ENCODE measurements around the gene MYOD1. TPM values are rescaled to one million over a fixed set of nuclear protein-coding genes. Genes with fewer than 3 reads are reported as not detected.

MYOD1 gene
- total RNA-seq, 4 donors from 2014 or later, result not detected

DNA sequence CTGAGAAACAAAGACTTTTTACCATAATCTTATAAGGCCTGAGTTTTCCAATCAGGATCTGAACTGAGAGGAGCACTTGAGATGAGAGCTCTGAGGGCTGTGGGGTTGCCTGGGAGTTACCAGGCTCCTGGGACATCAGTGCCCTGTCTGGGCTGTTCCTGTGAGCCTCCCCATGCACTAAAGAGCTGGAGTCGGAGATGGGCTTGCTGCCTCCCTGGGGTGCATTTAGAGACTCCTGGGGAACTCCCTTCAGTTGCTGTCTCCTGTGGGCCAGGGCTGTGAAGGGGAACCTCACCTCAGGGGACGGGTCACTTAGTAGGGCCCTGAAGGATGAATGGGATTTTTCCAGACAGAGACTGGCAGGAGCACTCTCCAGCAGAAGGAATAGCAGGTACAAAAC is 48.5 kb downstream of the MYOD1 start:
- H3K36me3 ChIP-seq, result no peaks in the 10 kb centered on the region
- WGBS, result no CpG with 5 or more reads among the region's 2 CpGs
- H3K4me3 ChIP-seq, result no peak overlapping the region
- DNase-seq (ENCODE audit: low spot score in 2 of 2), result no peak
- no peaks in the 10 kb centered on the region for H3K4me1 ChIP-seq
- H3K27me3 ChIP-seq, result no peaks in the 10 kb centered on the region
- no peaks in the 10 kb centered on the region for H3K9me3 ChIP-seq
- TF ChIP-seq, protein P1, sequence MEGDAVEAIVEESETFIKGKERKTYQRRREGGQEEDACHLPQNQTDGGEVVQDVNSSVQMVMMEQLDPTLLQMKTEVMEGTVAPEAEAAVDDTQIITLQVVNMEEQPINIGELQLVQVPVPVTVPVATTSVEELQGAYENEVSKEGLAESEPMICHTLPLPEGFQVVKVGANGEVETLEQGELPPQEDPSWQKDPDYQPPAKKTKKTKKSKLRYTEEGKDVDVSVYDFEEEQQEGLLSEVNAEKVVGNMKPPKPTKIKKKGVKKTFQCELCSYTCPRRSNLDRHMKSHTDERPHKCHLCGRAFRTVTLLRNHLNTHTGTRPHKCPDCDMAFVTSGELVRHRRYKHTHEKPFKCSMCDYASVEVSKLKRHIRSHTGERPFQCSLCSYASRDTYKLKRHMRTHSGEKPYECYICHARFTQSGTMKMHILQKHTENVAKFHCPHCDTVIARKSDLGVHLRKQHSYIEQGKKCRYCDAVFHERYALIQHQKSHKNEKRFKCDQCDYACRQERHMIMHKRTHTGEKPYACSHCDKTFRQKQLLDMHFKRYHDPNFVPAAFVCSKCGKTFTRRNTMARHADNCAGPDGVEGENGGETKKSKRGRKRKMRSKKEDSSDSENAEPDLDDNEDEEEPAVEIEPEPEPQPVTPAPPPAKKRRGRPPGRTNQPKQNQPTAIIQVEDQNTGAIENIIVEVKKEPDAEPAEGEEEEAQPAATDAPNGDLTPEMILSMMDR (IDR thresholded peaks at IDR 0.05), result no peak
- TF ChIP-seq POLR2AphosphoS5 (IDR thresholded peaks at IDR 0.05) (no peak), EP300 (IDR thresholded peaks at IDR 0.05) (no peak), POLR2A (IDR thresholded peaks at IDR 0.05) (no peak)
- no peak overlapping the region for H3K27ac ChIP-seq

DNA sequence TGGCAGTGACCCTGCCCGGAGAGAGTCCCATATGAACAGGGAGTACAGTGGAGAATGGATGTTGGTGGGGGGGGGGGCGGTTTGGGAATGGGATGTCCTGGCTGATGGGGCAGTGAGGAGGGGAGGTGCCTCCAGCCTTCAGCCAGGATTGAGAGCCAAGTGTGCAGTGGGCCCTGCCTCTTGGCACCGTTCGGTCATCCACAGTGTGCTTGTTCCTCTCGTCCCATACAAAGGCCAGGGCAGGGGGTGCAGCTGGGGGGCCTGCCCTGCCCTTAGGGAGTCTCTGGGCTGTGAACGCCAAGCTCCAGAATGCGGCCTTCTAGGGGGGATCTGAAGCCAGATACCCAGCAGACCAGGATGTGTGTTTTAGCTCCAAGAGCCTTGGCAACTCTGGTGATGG is 49.2 kb downstream of the MYOD1 start:
- no peak overlapping the region for H3K27ac ChIP-seq
- no peak for TF ChIP-seq EP300 (IDR thresholded peaks at IDR 0.05)
- no peak for TF ChIP-seq POLR2A (IDR thresholded peaks at IDR 0.05)
- TF ChIP-seq, protein P1 (IDR thresholded peaks at IDR 0.05), result no peak
- no peak for TF ChIP-seq POLR2AphosphoS5 (IDR thresholded peaks at IDR 0.05)
- H3K4me1 ChIP-seq, result no peaks in the 10 kb centered on the region
- no peaks in the 10 kb centered on the region for H3K36me3 ChIP-seq
- no peaks in the 10 kb centered on the region for H3K9me3 ChIP-seq
- no peaks in the 10 kb centered on the region for H3K27me3 ChIP-seq
- H3K4me3 ChIP-seq, result no peak overlapping the region
- DNase-seq (ENCODE audit: low spot score in 2 of 2), result no peak
- 92% methylated on average over 3 of the region's 7 CpGs for WGBS

DNA sequence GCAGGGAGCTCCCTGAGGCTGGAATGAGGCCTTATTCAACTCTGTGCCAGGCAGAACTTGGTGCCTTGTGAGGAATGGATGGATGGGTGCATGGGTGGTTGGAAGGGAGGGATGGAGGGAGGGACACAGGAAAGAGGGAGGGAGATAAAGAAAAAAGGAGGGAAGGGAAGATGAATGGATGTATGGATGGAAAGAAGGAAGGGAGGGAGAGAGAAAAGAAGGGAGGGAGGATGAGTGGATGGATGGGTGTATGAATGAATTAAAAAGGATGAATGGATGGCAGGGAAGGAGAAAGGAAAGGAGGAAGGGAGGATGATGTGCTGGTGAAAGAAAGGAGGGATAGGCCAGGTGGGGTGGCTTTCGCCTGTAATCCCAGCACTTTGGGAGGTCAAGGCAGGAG is 49.8 kb downstream of the MYOD1 start:
- no peak overlapping the region for H3K4me3 ChIP-seq
- no peaks in the 10 kb centered on the region for H3K27me3 ChIP-seq
- WGBS, result 92% methylated on average over 1 of the region's 1 CpG
- no peaks in the 10 kb centered on the region for H3K9me3 ChIP-seq
- no peaks in the 10 kb centered on the region for H3K4me1 ChIP-seq
- no peaks in the 10 kb centered on the region for H3K36me3 ChIP-seq
- DNase-seq (ENCODE audit: low spot score in 2 of 2), result no peak
- TF ChIP-seq POLR2A (IDR thresholded peaks at IDR 0.05) (no peak), EP300 (IDR thresholded peaks at IDR 0.05) (no peak), POLR2AphosphoS5 (IDR thresholded peaks at IDR 0.05) (no peak)
- TF ChIP-seq, protein P1 (IDR thresholded peaks at IDR 0.05), result no peak
- H3K27ac ChIP-seq, result no peak overlapping the region

DNA sequence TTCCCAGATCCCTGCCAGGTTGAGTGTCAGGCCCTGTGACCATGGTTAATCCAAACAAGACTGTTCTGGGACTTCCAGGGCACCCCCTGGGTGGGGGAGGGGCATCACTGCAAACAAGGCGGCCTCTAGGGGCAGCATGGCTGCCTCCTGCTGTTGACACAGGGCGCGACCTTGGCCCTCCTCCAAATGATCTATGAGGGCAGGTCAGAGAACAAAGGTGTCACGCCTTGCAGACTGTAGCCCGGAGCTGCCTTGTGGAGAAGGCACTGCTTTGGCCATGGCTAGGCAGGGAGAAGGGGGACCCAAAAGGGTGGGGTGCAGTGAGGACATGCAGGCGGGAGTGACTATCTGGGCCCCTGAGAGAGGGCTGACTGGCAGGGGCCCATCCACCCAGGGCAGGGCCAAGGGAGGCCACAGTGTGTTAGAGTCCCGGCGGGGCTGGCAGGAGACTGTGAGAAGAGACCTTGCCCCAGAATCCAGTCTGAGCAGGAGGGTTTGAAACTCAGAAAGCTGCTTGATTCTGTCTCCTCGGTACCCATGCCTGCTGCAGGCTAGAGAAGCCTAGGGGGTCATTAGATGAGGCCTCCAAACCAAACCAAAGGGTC is 50.8 kb downstream of the MYOD1 start:
- Histone ChIP-seq H3K4me3 (no peak overlapping the region), H3K4me1 (no peaks in the 10 kb centered on the region), H3K27me3 (no peaks in the 10 kb centered on the region), H3K36me3 (no peaks in the 10 kb centered on the region), H3K9me3 (no peaks in the 10 kb centered on the region), H3K27ac (no peak overlapping the region)
- 93% methylated on average over 3 of the region's 9 CpGs for WGBS
- TF ChIP-seq, protein P1 (IDR thresholded peaks at IDR 0.05), result no peak
- no peak for TF ChIP-seq EP300 (IDR thresholded peaks at IDR 0.05)
- TF ChIP-seq POLR2AphosphoS5 (IDR thresholded peaks at IDR 0.05), result no peak
- TF ChIP-seq POLR2A (IDR thresholded peaks at IDR 0.05), result no peak
- no peak for DNase-seq (ENCODE audit: low spot score in 2 of 2)

DNA sequence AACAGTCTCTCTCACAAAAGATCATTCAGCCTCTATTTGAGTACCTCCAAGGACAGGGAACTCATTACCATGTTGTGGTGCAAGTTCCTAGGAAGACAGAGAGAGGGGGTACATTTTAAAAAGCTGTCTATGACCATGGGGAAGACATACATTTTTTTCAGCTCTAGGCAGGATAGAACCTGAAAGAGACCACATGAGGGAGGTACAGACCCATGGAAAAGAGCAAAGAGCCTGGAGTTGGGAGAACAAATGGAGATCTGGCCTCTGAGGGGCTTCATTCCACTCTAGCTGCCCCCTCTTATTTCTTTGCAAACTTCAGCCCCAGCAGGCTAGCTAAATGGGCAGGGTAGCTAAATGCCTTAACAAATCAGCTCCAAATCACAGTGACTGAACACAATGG is 51.5 kb downstream of the MYOD1 start:
- H3K27ac ChIP-seq, result no peak overlapping the region
- no peaks in the 10 kb centered on the region for H3K27me3 ChIP-seq
- TF ChIP-seq, protein P1 (IDR thresholded peaks at IDR 0.05), result no peak
- no peak for TF ChIP-seq POLR2A (IDR thresholded peaks at IDR 0.05)
- no peak for TF ChIP-seq EP300 (IDR thresholded peaks at IDR 0.05)
- TF ChIP-seq POLR2AphosphoS5 (IDR thresholded peaks at IDR 0.05), result no peak
- no peaks in the 10 kb centered on the region for H3K4me1 ChIP-seq
- H3K4me3 ChIP-seq, result no peak overlapping the region
- H3K36me3 ChIP-seq, result no peaks in the 10 kb centered on the region
- no peak for DNase-seq (ENCODE audit: low spot score in 2 of 2)
- H3K9me3 ChIP-seq, result no peaks in the 10 kb centered on the region
